DND-41 (cell line): ENCODE measurements around the gene NT5C.
"Not testable (repeated sequence)": the region's sequence is repeated elsewhere in the genome, so short reads cannot be mapped to it uniquely, and the experiment has no call there.

ENCODE experiments used
- ATAC-seq: fragments of 200-7000 bp; cut with Tn5 transposase; 3 replicates; pipeline ENCODE4 v1.9.1; 2021; ENCODE audit warnings: low read depth; ENCODE audit not compliant: insufficient read depth
- DNase-seq: peaks from one replicate; pipeline ENCODE4 v3.0.0-alpha.2; 2020
- H2AFZ ChIP-seq: 2 replicates; pipeline ENCODE4 v1.6.0; 2012; ENCODE audit warnings: low read depth, low read length
- H3K27ac ChIP-seq: 2 replicates; pipeline ENCODE4 v1.5.1; 2012; ENCODE audit warnings: low read length, inconsistent platforms
- H3K27me3 ChIP-seq: fragments of 200-600 bp; sonication (generic); 2 replicates; pipeline ENCODE4 v1.6.0; 2012; ENCODE audit warnings: low read length, mild to moderate bottlenecking, inconsistent platforms; ENCODE audit not compliant: insufficient read depth, poor library complexity
- H3K36me3 ChIP-seq: 2 replicates; pipeline ENCODE4 v1.5.1; 2012; ENCODE audit warnings: low read length, inconsistent platforms; ENCODE audit not compliant: insufficient read depth
- H3K4me1 ChIP-seq: 2 replicates; pipeline ENCODE4 v1.5.1; 2012; ENCODE audit warnings: mild to moderate bottlenecking, low read length; ENCODE audit not compliant: insufficient read depth
- H3K4me2 ChIP-seq: 2 replicates; pipeline ENCODE4 v1.6.0; 2012; ENCODE audit warnings: mild to moderate bottlenecking, moderate library complexity, low read length, inconsistent platforms; ENCODE audit not compliant: insufficient read depth
- H3K4me3 ChIP-seq, 2 experiments: fragments of 200-600 bp in 1 of 2; shearing (Covaris generic) in 1 of 2; 2 replicates each; pipeline ENCODE4 v1.5.1; 2012 to 2016; ENCODE audit warnings: inconsistent platforms in 2 of 2, low read length in 2 of 2, mild to moderate bottlenecking in 2 of 2, low read depth in 1 of 2, moderate library complexity in 1 of 2
- H3K79me2 ChIP-seq: 2 replicates; pipeline ENCODE4 v1.6.0; 2012; ENCODE audit warnings: low read length, inconsistent platforms; ENCODE audit not compliant: insufficient read depth
- H3K9ac ChIP-seq: 2 replicates; pipeline ENCODE4 v1.6.0; 2012; ENCODE audit warnings: low read depth, mild to moderate bottlenecking, inconsistent platforms, low read length, moderate library complexity
- H3K9me3 ChIP-seq: 2 replicates; pipeline ENCODE4 v1.5.1; 2012; ENCODE audit warnings: low read length, moderate library complexity, mild to moderate bottlenecking, inconsistent platforms; ENCODE audit not compliant: insufficient read depth, severe bottlenecking
- H4K20me1 ChIP-seq: 2 replicates; pipeline ENCODE4 v1.6.0; 2012; ENCODE audit warnings: low read length; ENCODE audit not compliant: insufficient read depth
- CTCF ChIP-seq: IDR thresholded peaks from 2 replicates; pipeline ENCODE4 v1.5.1; 2012; ENCODE audit warnings: borderline replicate concordance, low read length, moderate library complexity, mild to moderate bottlenecking; ENCODE audit not compliant: poor library complexity, severe bottlenecking; ENCODE audit errors: extremely low read depth
- EZH2 ChIP-seq: IDR thresholded peaks from 3 replicates; pipeline ENCODE4 v1.6.1; 2012; ENCODE audit warnings: borderline replicate concordance, low read depth, mild to moderate bottlenecking, moderate library complexity, low read length, inconsistent platforms; ENCODE audit not compliant: severe bottlenecking

NT5C gene

GRCh38 chr17:75176625-75177024, 45.1 kb upstream of the NT5C start:
- TF ChIP-seq EZH2 (no peak), CTCF (no peak)
- H3K36me3 ChIP-seq: peaks cover 95% of the 10 kb centered on the region
- H3K4me1 ChIP-seq: peaks cover 54% of the 10 kb centered on the region
- ATAC-seq (no peak), DNase-seq (no peak)
- peaks cover 84% of the 10 kb centered on the region for H4K20me1 ChIP-seq
- H3K27ac ChIP-seq: no peak overlapping the region
- H3K4me2 ChIP-seq: no peak overlapping the region
- no peak overlapping the region for H3K4me3 ChIP-seq
- no peak overlapping the region for H3K9ac ChIP-seq
- H2AFZ ChIP-seq: no peak overlapping the region
- no peaks in the 10 kb centered on the region for H3K9me3 ChIP-seq
- peaks cover 100% of the 10 kb centered on the region for H3K79me2 ChIP-seq
- no peaks in the 10 kb centered on the region for H3K27me3 ChIP-seq

DNA sequence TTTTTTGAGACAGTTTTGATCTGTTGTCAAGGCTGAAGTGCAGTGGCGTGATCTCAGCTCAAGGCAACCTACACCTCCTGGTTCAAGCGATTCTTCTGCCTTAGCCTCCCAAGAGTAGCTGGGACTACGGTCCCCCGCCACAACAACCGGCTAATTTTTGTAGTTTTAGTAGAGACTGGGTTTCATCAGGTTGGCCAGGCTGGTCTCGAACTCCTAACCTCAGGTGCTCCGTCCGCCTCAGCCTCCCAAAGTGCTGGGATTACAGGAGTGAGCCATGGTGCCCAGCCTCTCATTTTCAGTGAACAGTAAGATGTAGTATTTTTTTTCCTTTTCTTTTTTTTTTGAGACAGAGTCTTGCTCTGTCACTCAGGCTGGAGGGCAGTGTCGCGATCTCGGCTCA, 43.5 kb upstream of the NT5C start:
- H3K27me3 ChIP-seq: no peaks in the 10 kb centered on the region
- H3K36me3 ChIP-seq: peaks cover 97% of the 10 kb centered on the region
- peaks cover 100% of the 10 kb centered on the region for H3K79me2 ChIP-seq
- H2AFZ ChIP-seq: no peak overlapping the region
- H3K4me1 ChIP-seq: peaks cover 43% of the 10 kb centered on the region
- H3K9me3 ChIP-seq: no peaks in the 10 kb centered on the region
- no peak overlapping the region for H3K9ac ChIP-seq
- no peak overlapping the region for H3K4me2 ChIP-seq
- H4K20me1 ChIP-seq: peaks cover 86% of the 10 kb centered on the region
- ATAC-seq (no peak), DNase-seq (no peak)
- no peak overlapping the region for H3K4me3 ChIP-seq
- TF ChIP-seq CTCF (no peak), EZH2 (no peak)
- no peak overlapping the region for H3K27ac ChIP-seq

GRCh38 chr17:75173526-75173925, 42.0 kb upstream of the NT5C start:
- Histone ChIP-seq H3K4me2 (no peak overlapping the region), H3K4me3 (no peak overlapping the region), H3K79me2 (peaks cover 96% of the 10 kb centered on the region), H3K27me3 (no peaks in the 10 kb centered on the region), H3K9me3 (no peaks in the 10 kb centered on the region), H3K9ac (no peak overlapping the region), H4K20me1 (peaks cover 76% of the 10 kb centered on the region), H3K27ac (no peak overlapping the region), H2AFZ (no peak overlapping the region), H3K4me1 (peaks cover 28% of the 10 kb centered on the region), H3K36me3 (peaks cover 95% of the 10 kb centered on the region)
- no peak for TF ChIP-seq EZH2
- no peak for TF ChIP-seq CTCF
- ATAC-seq: no peak
- DNase-seq: no peak

GRCh38 chr17:75168998-75169397, 37.5 kb upstream of the NT5C start:
- Histone ChIP-seq H3K79me2 (peaks cover 55% of the 10 kb centered on the region), H3K9ac (no peak overlapping the region), H4K20me1 (peaks cover 39% of the 10 kb centered on the region), H2AFZ (no peak overlapping the region), H3K4me2 (no peak overlapping the region), H3K27me3 (no peaks in the 10 kb centered on the region), H3K4me3 (no peak overlapping the region), H3K27ac (no peak overlapping the region), H3K9me3 (no peaks in the 10 kb centered on the region), H3K36me3 (peaks cover 80% of the 10 kb centered on the region), H3K4me1 (peaks cover 4% of the 10 kb centered on the region; the same call in 1 of the 2 replicates)
- ATAC-seq (no peak), DNase-seq (no peak)
- TF ChIP-seq EZH2 (no peak), CTCF (no peak)

DNA sequence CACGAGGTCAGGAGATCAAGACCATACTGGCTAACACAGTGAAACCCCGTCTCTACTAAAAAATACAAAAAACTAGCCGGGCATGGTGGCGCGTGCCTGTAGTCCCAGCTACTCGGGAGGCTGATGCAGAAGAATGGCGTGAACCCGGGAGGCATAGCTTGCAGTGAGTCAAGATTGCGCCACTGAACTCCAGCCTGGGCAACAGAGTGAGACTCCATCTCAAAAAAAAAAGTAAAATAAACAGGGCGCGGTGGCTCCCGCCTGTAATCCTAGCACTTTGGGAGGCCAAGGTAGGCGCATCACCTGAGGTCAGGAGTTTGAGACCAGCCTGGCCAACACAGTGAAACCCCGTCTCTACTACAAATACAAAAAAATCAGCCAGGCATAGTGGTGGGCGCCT, 33.1 kb upstream of the NT5C start:
- Histone ChIP-seq H3K79me2 (peaks cover 11% of the 10 kb centered on the region), H3K36me3 (peaks cover 54% of the 10 kb centered on the region)
- H3K9ac ChIP-seq, H3K4me1 ChIP-seq, H3K27ac ChIP-seq, H3K4me2 ChIP-seq, H4K20me1 ChIP-seq, ATAC-seq, H3K27me3 ChIP-seq, H2AFZ ChIP-seq, H3K4me3 ChIP-seq, H3K9me3 ChIP-seq, DNase-seq: not testable (repeated sequence)
